Measurements from ENCODE around the gene KLHL3.

KLHL3 gene

DNA sequence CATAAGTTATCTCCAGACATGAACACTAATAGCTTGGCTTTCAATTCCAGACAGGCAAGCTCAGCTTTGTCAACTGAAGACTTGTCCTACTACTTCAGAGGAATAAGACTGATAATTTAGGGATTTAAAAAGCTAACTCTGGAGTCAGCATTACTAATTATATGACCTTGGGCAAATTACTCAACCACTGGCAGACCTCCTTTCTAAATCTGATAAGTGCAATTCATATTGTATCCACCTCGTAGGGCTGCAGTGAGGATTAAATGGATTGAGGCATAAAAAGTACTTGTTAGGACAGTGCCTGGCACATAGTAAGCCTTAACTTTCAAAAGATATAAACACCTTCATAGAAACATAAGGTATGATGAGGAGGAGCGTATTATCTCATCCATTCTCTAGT, 104.4 kb downstream of the KLHL3 start:
- no peaks in the 10 kb centered on the region for H3K9me3 ChIP-seq (ENCODE audit: insufficient read depth, low read depth, low read length)
- H3K4me1 ChIP-seq (ENCODE audit: insufficient read depth, low read length), result peaks cover 6% of the 10 kb centered on the region; the same call in 1 of the 2 replicates
- no peak overlapping the region for H3K27ac ChIP-seq (ENCODE audit: low read depth, low read length)
- no peak overlapping the region for H3K9ac ChIP-seq (ENCODE audit: low read depth, low read length)
- no peak overlapping the region for H3K4me3 ChIP-seq (ENCODE audit: low read length)
- no peaks in the 10 kb centered on the region for H3K27me3 ChIP-seq (ENCODE audit: insufficient read depth, low read length)
- WGBS, result 80% methylated on average over 1 of the region's 2 CpGs
- no peaks in the 10 kb centered on the region for H3K36me3 ChIP-seq (ENCODE audit: insufficient read depth, low read length)

DNA sequence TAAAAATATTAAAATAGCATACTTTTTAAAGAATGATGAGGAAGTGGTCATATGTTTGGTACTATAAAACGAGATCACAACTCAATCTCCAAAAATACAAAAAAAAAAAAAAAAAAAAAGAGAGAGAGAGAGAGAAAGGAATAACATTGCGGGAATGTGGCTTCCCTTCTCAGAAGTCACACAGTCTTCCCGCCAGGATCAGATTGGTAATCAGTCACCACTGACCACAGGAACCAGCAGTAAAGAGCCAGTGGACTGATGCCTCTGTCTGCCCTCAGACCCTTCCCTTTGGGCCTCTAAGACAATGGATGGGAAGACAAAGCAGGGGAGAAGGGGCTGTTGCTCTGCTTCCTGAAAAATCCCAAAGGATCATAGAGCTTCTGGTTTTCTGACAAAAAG, 104.9 kb downstream of the KLHL3 start:
- H3K4me3 ChIP-seq (ENCODE audit: low read length), result no peak overlapping the region
- H3K36me3 ChIP-seq (ENCODE audit: insufficient read depth, low read length), result no peaks in the 10 kb centered on the region
- H3K9ac ChIP-seq (ENCODE audit: low read depth, low read length), result no peak overlapping the region
- WGBS, result 84% methylated on average over 2 of the region's 3 CpGs
- H3K27me3 ChIP-seq (ENCODE audit: insufficient read depth, low read length), result no peaks in the 10 kb centered on the region
- H3K27ac ChIP-seq (ENCODE audit: low read depth, low read length), result no peak overlapping the region
- H3K9me3 ChIP-seq (ENCODE audit: insufficient read depth, low read depth, low read length), result no peaks in the 10 kb centered on the region
- peaks cover 6% of the 10 kb centered on the region; the same call in 1 of the 2 replicates for H3K4me1 ChIP-seq (ENCODE audit: insufficient read depth, low read length)

DNA sequence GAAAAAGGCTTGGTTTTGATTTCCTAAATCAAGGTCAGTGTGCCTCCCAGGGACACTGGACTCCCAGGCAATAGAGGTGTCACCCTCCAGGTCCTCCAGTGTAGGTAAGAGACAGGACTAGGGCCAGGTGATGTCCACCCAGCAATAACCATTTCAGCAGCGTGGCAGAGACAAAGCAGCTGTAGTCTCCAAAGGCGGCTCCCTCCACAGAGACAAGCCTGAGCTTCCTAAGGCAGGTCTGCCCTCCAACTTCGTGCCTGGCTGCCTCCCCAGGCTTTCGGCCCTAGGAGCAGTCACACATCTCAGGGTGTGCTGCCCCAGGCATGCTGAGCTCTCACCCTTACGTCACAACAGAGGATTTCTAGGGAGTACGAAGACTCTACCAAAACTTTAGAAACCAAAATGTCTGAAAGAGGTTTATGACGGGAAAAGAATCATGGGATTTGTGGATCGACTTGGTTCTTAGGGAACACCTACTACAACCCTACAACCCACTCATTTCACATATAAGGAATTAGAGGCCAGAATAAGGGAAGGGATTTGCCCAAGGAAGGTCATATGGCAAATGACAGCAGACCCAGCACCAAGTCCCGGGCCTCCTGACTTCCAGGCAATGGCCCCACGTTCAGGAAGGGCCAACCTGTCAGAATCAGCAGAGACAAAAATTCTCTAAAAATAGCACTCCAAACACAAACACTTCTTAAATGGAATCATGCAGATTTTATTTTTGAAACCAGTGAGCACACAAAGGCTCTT, 105.5 kb downstream of the KLHL3 start:
- Histone ChIP-seq H3K9ac (ENCODE audit: low read depth, low read length) (no peak overlapping the region), H3K27ac (ENCODE audit: low read depth, low read length) (no peak overlapping the region), H3K9me3 (ENCODE audit: insufficient read depth, low read depth, low read length) (no peaks in the 10 kb centered on the region), H3K4me3 (ENCODE audit: low read length) (no peak overlapping the region), H3K4me1 (ENCODE audit: insufficient read depth, low read length) (peaks cover 6% of the 10 kb centered on the region; the same call in 1 of the 2 replicates), H3K36me3 (ENCODE audit: insufficient read depth, low read length) (peaks cover 4% of the 10 kb centered on the region; the same call in 1 of the 2 replicates), H3K27me3 (ENCODE audit: insufficient read depth, low read length) (no peaks in the 10 kb centered on the region)
- WGBS, result 75% methylated on average over 9 of the region's 10 CpGs

DNA sequence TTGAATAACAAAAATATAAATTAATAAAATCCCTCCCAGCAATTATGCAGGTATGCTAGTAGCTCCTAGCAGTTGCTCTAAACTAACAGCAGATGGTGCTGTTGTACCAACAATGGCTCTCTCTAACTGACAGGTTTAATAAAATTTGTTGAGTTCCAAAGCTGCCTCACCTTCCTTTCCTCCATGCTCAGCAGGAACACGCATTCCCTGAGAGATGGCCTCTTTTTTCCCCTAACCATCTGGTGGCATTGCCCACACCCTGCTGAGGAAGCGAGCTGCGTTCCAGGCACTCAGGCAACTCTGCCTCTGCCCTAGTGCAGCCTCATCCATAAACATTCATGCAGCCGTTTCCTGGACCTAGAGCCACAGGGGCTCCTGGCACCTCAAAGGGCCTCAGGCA, 106.2 kb downstream of the KLHL3 start:
- Histone ChIP-seq H3K9ac (ENCODE audit: low read depth, low read length) (no peak overlapping the region), H3K27me3 (ENCODE audit: insufficient read depth, low read length) (no peaks in the 10 kb centered on the region), H3K27ac (ENCODE audit: low read depth, low read length) (no peak overlapping the region), H3K4me3 (ENCODE audit: low read length) (no peak overlapping the region), H3K4me1 (ENCODE audit: insufficient read depth, low read length) (0 out of 2 replicates have a peak, but pooled peaks cover 6% of the 10 kb centered on the region), H3K9me3 (ENCODE audit: insufficient read depth, low read depth, low read length) (no peaks in the 10 kb centered on the region), H3K36me3 (ENCODE audit: insufficient read depth, low read length) (peaks cover 9% of the 10 kb centered on the region; the same call in 1 of the 2 replicates)
- WGBS, result 19% methylated on average over 4 of the region's 4 CpGs

GRCh38 chr5:137627706-137628105, 108.2 kb downstream of the KLHL3 start:
- Histone ChIP-seq H3K9me3 (ENCODE audit: insufficient read depth, low read depth, low read length) (no peaks in the 10 kb centered on the region), H3K36me3 (ENCODE audit: insufficient read depth, low read length) (peaks cover 9% of the 10 kb centered on the region), H3K4me1 (ENCODE audit: insufficient read depth, low read length) (0 out of 2 replicates have a peak, but pooled peaks cover 6% of the 10 kb centered on the region), H3K27ac (ENCODE audit: low read depth, low read length) (no peak overlapping the region), H3K27me3 (ENCODE audit: insufficient read depth, low read length) (no peaks in the 10 kb centered on the region), H3K4me3 (ENCODE audit: low read length) (no peak overlapping the region), H3K9ac (ENCODE audit: low read depth, low read length) (no peak overlapping the region)
- WGBS, result 93% methylated on average over 3 of the region's 3 CpGs

DNA sequence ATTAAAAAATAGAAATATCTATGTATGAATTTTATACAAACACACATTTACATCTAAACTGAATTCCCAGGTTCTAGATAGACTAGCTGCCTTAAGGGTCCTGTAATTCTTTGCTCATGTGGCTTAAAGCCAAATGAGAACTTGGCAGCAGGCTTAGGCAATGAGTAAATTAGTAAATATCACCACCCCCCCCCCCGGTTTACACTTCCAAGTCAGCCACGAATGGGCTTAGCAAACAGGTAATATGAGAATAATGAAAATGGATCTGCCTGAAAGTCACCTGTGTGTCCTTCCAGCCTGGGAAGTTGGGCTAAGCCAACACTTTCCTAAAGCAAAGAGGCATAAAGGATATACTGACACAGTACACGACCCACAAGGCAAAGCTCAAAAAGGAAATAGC, 108.6 kb downstream of the KLHL3 start:
- WGBS, result 57% methylated on average over 2 of the region's 3 CpGs
- peaks cover 9% of the 10 kb centered on the region for H3K36me3 ChIP-seq (ENCODE audit: insufficient read depth, low read length)
- no peak overlapping the region for H3K27ac ChIP-seq (ENCODE audit: low read depth, low read length)
- no peak overlapping the region for H3K9ac ChIP-seq (ENCODE audit: low read depth, low read length)
- H3K4me3 ChIP-seq (ENCODE audit: low read length), result no peak overlapping the region
- 0 out of 2 replicates have a peak, but pooled peaks cover 6% of the 10 kb centered on the region for H3K4me1 ChIP-seq (ENCODE audit: insufficient read depth, low read length)
- H3K9me3 ChIP-seq (ENCODE audit: insufficient read depth, low read depth, low read length), result no peaks in the 10 kb centered on the region
- no peaks in the 10 kb centered on the region for H3K27me3 ChIP-seq (ENCODE audit: insufficient read depth, low read length)

GRCh38 chr5:137624786-137625349, 111.0 kb downstream of the KLHL3 start:
- Histone ChIP-seq H3K9ac (ENCODE audit: low read depth, low read length) (no peak overlapping the region), H3K4me3 (ENCODE audit: low read length) (no peak overlapping the region), H3K9me3 (ENCODE audit: insufficient read depth, low read depth, low read length) (no peaks in the 10 kb centered on the region), H3K27me3 (ENCODE audit: insufficient read depth, low read length) (no peaks in the 10 kb centered on the region), H3K4me1 (ENCODE audit: insufficient read depth, low read length) (0 out of 2 replicates have a peak, but pooled peaks cover 3% of the 10 kb centered on the region), H3K36me3 (ENCODE audit: insufficient read depth, low read length) (peaks cover 9% of the 10 kb centered on the region), H3K27ac (ENCODE audit: low read depth, low read length) (no peak overlapping the region)
- WGBS, result 83% methylated on average over 5 of the region's 5 CpGs

DNA sequence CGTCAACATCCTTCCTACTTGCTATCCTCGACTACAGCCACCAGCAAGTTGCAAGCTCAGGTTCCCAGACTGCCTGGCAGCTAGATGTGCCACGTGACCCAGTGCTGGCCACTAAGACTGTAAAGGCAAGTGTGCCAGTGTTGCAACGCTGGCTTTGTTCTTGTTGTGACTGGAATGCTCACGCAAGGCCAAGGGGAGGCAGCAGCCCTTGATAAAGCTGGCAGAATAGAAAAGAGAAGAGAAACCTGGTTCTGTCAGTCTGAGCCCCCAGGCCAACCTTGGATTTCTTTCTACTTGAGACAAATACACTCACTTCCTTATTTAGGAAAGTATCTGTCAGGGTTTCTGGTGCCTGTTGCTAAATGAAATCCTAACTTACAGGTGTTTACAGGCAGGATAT, 113.0 kb downstream of the KLHL3 start:
- 92% methylated on average over 5 of the region's 5 CpGs for WGBS
- H3K27ac ChIP-seq (ENCODE audit: low read depth, low read length), result no peak overlapping the region
- H3K4me1 ChIP-seq (ENCODE audit: insufficient read depth, low read length), result no peaks in the 10 kb centered on the region

GRCh38 chr5:137621861-137622823, 113.7 kb downstream of the KLHL3 start:
- WGBS, result 93% methylated on average over 10 of the region's 10 CpGs
- Histone ChIP-seq H3K36me3 (ENCODE audit: insufficient read depth, low read length) (peaks cover 9% of the 10 kb centered on the region), H3K4me1 (ENCODE audit: insufficient read depth, low read length) (no peaks in the 10 kb centered on the region), H3K27me3 (ENCODE audit: insufficient read depth, low read length) (no peaks in the 10 kb centered on the region), H3K4me3 (ENCODE audit: low read length) (no peak overlapping the region), H3K9ac (ENCODE audit: low read depth, low read length) (no peak overlapping the region), H3K9me3 (ENCODE audit: insufficient read depth, low read depth, low read length) (no peaks in the 10 kb centered on the region), H3K27ac (ENCODE audit: low read depth, low read length) (no peak overlapping the region)

More for the DNA sequence above, 113.0 kb downstream of the KLHL3 start:
- no peak overlapping the region for H3K4me3 ChIP-seq (ENCODE audit: low read length)
- H3K9me3 ChIP-seq (ENCODE audit: insufficient read depth, low read depth, low read length), result no peaks in the 10 kb centered on the region
- H3K27me3 ChIP-seq (ENCODE audit: insufficient read depth, low read length), result no peaks in the 10 kb centered on the region
- H3K36me3 ChIP-seq (ENCODE audit: insufficient read depth, low read length), result peaks cover 9% of the 10 kb centered on the region
- H3K9ac ChIP-seq (ENCODE audit: low read depth, low read length), result no peak overlapping the region

GRCh38 chr5:137621306-137621705, 114.6 kb downstream of the KLHL3 start:
- no peak overlapping the region for H3K4me3 ChIP-seq (ENCODE audit: low read length)
- no peaks in the 10 kb centered on the region for H3K4me1 ChIP-seq (ENCODE audit: insufficient read depth, low read length)
- no peaks in the 10 kb centered on the region for H3K27me3 ChIP-seq (ENCODE audit: insufficient read depth, low read length)
- 98% methylated on average over 3 of the region's 3 CpGs for WGBS
- H3K36me3 ChIP-seq (ENCODE audit: insufficient read depth, low read length), result peaks cover 9% of the 10 kb centered on the region
- H3K9me3 ChIP-seq (ENCODE audit: insufficient read depth, low read depth, low read length), result no peaks in the 10 kb centered on the region
- no peak overlapping the region for H3K27ac ChIP-seq (ENCODE audit: low read depth, low read length)
- no peak overlapping the region for H3K9ac ChIP-seq (ENCODE audit: low read depth, low read length)

Data from HUES64 (cell line).